Mammary epithelial cell (primary cell): ENCODE results near the gene DNMBP.

ENCODE experiments used
- CTCF ChIP-seq, 2 donors: IDR thresholded peaks in 1 of 2; conservative IDR thresholded peaks in 1 of 2; 2 replicates each; pipeline ENCODE4 v1.5.1; 2011 to 2012; ENCODE audit warnings: inconsistent platforms in 2 of 2, low read length in 2 of 2, mild to moderate bottlenecking in 2 of 2, control low read depth in 1 of 2, low read depth in 1 of 2; ENCODE audit not compliant: insufficient read depth in 1 of 2; ENCODE audit errors: extremely low read depth in 1 of 2
- EZH2 ChIP-seq: IDR thresholded peaks from 2 replicates; pipeline ENCODE4 v1.6.1; 2012; ENCODE audit warnings: low read length, inconsistent platforms, borderline replicate concordance

GRCh38 chr10:99930731-99931550 lies 78.8 kb downstream of the DNMBP start:
- TF ChIP-seq CTCF (conservative IDR thresholded peaks at IDR 0.05 in 1 of 2, IDR thresholded peaks at IDR 0.05 in 1 of 2; ENCODE audit: extremely low read depth in 1 of 2, insufficient read depth in 1 of 2, low read depth in 1 of 2, low read length in 2 of 2), result no peak
- no peak for TF ChIP-seq EZH2
